A549 (cell line): Measurements from ENCODE around the gene CTDSPL. TPM values are rescaled to one million over a fixed set of nuclear protein-coding genes. Genes with fewer than 3 reads are reported as not detected.

Experiments used
- ATAC-seq, 2 experiments: fragments of 200-7000 bp in 1 of 2; fragments of >200 bp in 1 of 2; cut with Nextera tagmentation in 1 of 2; cut with Tn5 transposase in 1 of 2; 3 replicates each; pipeline versions ENCODE4 v1.8.0 to v1.9.1; 2018 to 2020; ENCODE audit warnings: mild to moderate bottlenecking in 1 of 2, moderate library complexity in 1 of 2
- CTCF ChIA-PET: fragments of 300-600 bp; sonication (Branson Sonifier 250); formaldehyde crosslinking; extraction: SDS; loops from one replicate; lab custom pipeline; 2021; ENCODE audit warnings: antibody characterized with exemption, inconsistent platforms; lab: Yijun Ruan, JAX
- POLR2A ChIA-PET: fragments of 350-600 bp; formaldehyde crosslinking; extraction: SDS; loops from one replicate; lab custom pipeline; 2021; ENCODE audit warnings: antibody characterized with exemption, inconsistent platforms; lab: Yijun Ruan, JAX
- DNase-seq, 2 experiments: peaks; one replicate each; pipeline versions ENCODE4 v3.0.0 to v3.0.0-alpha.2; 2011 to 2016; ENCODE audit warnings: low read depth in 1 of 2, low spot score in 1 of 2
- FAIRE-seq: peaks from 2 replicates; lab custom pipeline; 2011; peaks lifted over from hg19 to GRCh38; lab: Jason Lieb, UNC
- H3K27ac ChIP-seq, 2 experiments: fragments of >200 bp; sonication (Bioruptor Twin); formaldehyde crosslinking; 3 replicates each; pipeline ENCODE4 v1.5.1; 2016 to 2017
- H3K4me1 ChIP-seq: fragments of >200 bp; sonication (Bioruptor Twin); formaldehyde crosslinking; 3 replicates; pipeline ENCODE4 v1.6.1; 2016
- H3K4me2 ChIP-seq: fragments of >200 bp; sonication (Bioruptor Twin); formaldehyde crosslinking; 3 replicates; pipeline ENCODE4 v1.6.1; 2016
- H3K4me3 ChIP-seq: fragments of >200 bp; sonication (Bioruptor Twin); formaldehyde crosslinking; 3 replicates; pipeline ENCODE4 v1.5.1; 2016
- H3K9me3 ChIP-seq: fragments of >200 bp; sonication (Bioruptor Twin); formaldehyde crosslinking; 3 replicates; pipeline ENCODE4 v1.6.1; 2016
- CBX8 ChIP-seq: fragments of 200-600 bp; sonication (generic); IDR thresholded peaks from 2 replicates; pipeline ENCODE4 v1.6.1; 2016
- CHD2 ChIP-seq: fragments of 150-350 bp; IDR thresholded peaks from 2 replicates; pipeline ENCODE4 v1.6.1; 2014; ENCODE audit warnings: low read length; ENCODE audit not compliant: partially characterized antibody
- CHD4 ChIP-seq: fragments of 200-600 bp; sonication (generic); IDR thresholded peaks from 2 replicates; pipeline ENCODE4 v1.6.1; 2016; ENCODE audit warnings: antibody characterized with exemption, mild to moderate bottlenecking, borderline replicate concordance
- EHMT2 ChIP-seq: fragments of 200-600 bp; sonication (generic); IDR thresholded peaks from 2 replicates; pipeline ENCODE4 v1.6.1; 2016; ENCODE audit warnings: antibody characterized with exemption, low read depth, mild to moderate bottlenecking, moderate library complexity
- FOSL2 ChIP-seq, 2 experiments: fragments of 450-650 bp in 1 of 2; fragments of >200 bp in 1 of 2; sonication (Bioruptor Twin) in 1 of 2; formaldehyde crosslinking; IDR thresholded peaks; 2 replicates each; pipeline versions ENCODE4 v1.5.0 to v1.6.1; 2016 to 2020; ENCODE audit warnings: mild to moderate bottlenecking in 1 of 2, moderate library complexity in 1 of 2
- GATA3 ChIP-seq: IDR thresholded peaks from 2 replicates; pipeline ENCODE4 v1.6.1; 2012; ENCODE audit warnings: borderline replicate concordance
- HOXA7 ChIP-seq: fragments of 250-450 bp; sonication (Bioruptor Pico); IDR thresholded peaks from 2 replicates; pipeline ENCODE4 v1.5.0; 2020; ENCODE audit warnings: mild to moderate bottlenecking, moderate library complexity
- MYC ChIP-seq: IDR thresholded peaks from 2 replicates; pipeline ENCODE4 v1.6.1; 2012; ENCODE audit warnings: mild to moderate bottlenecking, inconsistent platforms, low read length, improper control_type of control experiment, borderline replicate concordance
- PHF8 ChIP-seq: fragments of 200-600 bp; sonication (generic); IDR thresholded peaks from 2 replicates; pipeline ENCODE4 v1.6.1; 2016; ENCODE audit warnings: low read depth, mild to moderate bottlenecking, antibody characterized with exemption, moderate library complexity, borderline replicate concordance
- RFX5 ChIP-seq: fragments of 450-650 bp; IDR thresholded peaks from 2 replicates; pipeline ENCODE4 v1.7.1; 2014; ENCODE audit warnings: antibody characterized with exemption, mild to moderate bottlenecking, moderate library complexity
- ZC3H11A ChIP-seq: fragments of 450-650 bp; IDR thresholded peaks from 2 replicates; pipeline ENCODE4 v1.6.1; 2014; ENCODE audit warnings: antibody characterized with exemption, mild to moderate bottlenecking
- ZNF302 ChIP-seq: fragments of 250-450 bp; sonication (Bioruptor Pico); IDR thresholded peaks from 2 replicates; pipeline ENCODE4 v1.9.0; 2021; ENCODE audit warnings: inconsistent platforms, mild to moderate bottlenecking, moderate library complexity
- WGBS: methylation state at CpG from one replicate; pipeline ENCODE4 v1.1.6; 2017; ENCODE audit errors: missing lambda C conversion rate; 5-methylcytosine and 5-hydroxymethylcytosine counted together
- polyA plus RNA-seq, 4 experiments: library from polyadenylated mRNA; depleted of rRNA in 3 of 4; stranded (reverse); fragments of >200 nt; fragmentation: RNase III in 1 of 4; extraction: RNeasy Plus Mini Kit Qiagen cat#74134 plus additional on column Dnase treatment in 1 of 4; gene quantifications; 2 replicates in 3 of 4; 3 replicates in 1 of 4; pipeline ENCODE4 v1.2.3, GENCODE V29; 2011 to 2017
- TF ChIP-seq, protein P1 (sequence below): fragments of 200-600 bp; sonication (generic); IDR thresholded peaks from 2 replicates; pipeline ENCODE4 v1.6.1; 2016; ENCODE audit warnings: antibody characterized with exemption, mild to moderate bottlenecking, moderate library complexity

CTDSPL gene
- polyA plus RNA-seq, 2 of the 4 experiments (the other 2 are of a cell fraction) = 9.9 to 35.1 TPM

DNA sequence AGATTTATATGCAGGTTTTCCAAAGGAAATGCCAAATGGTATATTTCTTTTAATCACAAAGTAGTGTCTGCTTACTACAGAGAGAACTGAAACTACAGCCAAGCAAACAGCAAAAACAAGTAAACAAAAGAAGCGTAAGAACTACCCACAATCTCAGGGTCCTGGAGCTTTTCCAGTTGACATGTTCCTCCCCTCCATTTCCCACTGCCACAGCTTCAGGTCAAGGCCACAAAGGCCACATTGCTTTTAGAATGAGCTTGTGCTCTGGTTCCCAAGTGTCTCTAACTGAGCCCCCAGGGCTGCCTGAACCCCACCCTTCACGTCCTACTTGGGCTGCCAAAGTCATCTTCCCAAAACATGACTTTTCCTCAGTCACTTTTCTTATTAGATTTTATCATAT, 24.1 kb downstream of the CTDSPL start:
- ATAC-seq = no peak
- Histone ChIP-seq H3K4me2 (no peak overlapping the region), H3K9me3 (no peaks in the 10 kb centered on the region), H3K4me1 (no peaks in the 10 kb centered on the region), H3K27ac (no peak overlapping the region), H3K4me3 (no peak overlapping the region)
- WGBS = 86% methylated on average over 2 of the region's 2 CpGs
- no peak for FAIRE-seq
- ChIA-PET POLR2A (no interaction called here), CTCF (interaction anchor here (0.9 to 1.4 kb wide), 2 partner anchors 26 to 30 kb away, joined by 3 read pairs; no protein-coding TSS in a partner anchor)
- DNase-seq = no peak
- TF ChIP-seq ZNF302 (CRISPR knock-in tag) = no peak
- no peak for TF ChIP-seq EHMT2
- no peak for TF ChIP-seq CHD4
- TF ChIP-seq CHD2 = no peak
- TF ChIP-seq MYC = no peak

GRCh38 chr3:37886395-37886794, 24.7 kb downstream of the CTDSPL start:
- no peak for TF ChIP-seq ZC3H11A
- TF ChIP-seq, protein P1, sequence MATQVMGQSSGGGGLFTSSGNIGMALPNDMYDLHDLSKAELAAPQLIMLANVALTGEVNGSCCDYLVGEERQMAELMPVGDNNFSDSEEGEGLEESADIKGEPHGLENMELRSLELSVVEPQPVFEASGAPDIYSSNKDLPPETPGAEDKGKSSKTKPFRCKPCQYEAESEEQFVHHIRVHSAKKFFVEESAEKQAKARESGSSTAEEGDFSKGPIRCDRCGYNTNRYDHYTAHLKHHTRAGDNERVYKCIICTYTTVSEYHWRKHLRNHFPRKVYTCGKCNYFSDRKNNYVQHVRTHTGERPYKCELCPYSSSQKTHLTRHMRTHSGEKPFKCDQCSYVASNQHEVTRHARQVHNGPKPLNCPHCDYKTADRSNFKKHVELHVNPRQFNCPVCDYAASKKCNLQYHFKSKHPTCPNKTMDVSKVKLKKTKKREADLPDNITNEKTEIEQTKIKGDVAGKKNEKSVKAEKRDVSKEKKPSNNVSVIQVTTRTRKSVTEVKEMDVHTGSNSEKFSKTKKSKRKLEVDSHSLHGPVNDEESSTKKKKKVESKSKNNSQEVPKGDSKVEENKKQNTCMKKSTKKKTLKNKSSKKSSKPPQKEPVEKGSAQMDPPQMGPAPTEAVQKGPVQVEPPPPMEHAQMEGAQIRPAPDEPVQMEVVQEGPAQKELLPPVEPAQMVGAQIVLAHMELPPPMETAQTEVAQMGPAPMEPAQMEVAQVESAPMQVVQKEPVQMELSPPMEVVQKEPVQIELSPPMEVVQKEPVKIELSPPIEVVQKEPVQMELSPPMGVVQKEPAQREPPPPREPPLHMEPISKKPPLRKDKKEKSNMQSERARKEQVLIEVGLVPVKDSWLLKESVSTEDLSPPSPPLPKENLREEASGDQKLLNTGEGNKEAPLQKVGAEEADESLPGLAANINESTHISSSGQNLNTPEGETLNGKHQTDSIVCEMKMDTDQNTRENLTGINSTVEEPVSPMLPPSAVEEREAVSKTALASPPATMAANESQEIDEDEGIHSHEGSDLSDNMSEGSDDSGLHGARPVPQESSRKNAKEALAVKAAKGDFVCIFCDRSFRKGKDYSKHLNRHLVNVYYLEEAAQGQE = no peak
- DNase-seq = no peak
- Histone ChIP-seq H3K9me3 (no peaks in the 10 kb centered on the region), H3K4me2 (no peak overlapping the region), H3K4me1 (no peaks in the 10 kb centered on the region), H3K4me3 (no peak overlapping the region), H3K27ac (no peak overlapping the region)
- ChIA-PET POLR2A (no interaction called here), CTCF (interaction anchor here (1.0 to 1.4 kb wide), 2 partner anchors 16 to 25 kb away, joined by 3 read pairs; no protein-coding TSS in a partner anchor)
- WGBS = 86% methylated on average over 1 of the region's 1 CpG
- no peak for ATAC-seq
- FAIRE-seq = no peak

DNA sequence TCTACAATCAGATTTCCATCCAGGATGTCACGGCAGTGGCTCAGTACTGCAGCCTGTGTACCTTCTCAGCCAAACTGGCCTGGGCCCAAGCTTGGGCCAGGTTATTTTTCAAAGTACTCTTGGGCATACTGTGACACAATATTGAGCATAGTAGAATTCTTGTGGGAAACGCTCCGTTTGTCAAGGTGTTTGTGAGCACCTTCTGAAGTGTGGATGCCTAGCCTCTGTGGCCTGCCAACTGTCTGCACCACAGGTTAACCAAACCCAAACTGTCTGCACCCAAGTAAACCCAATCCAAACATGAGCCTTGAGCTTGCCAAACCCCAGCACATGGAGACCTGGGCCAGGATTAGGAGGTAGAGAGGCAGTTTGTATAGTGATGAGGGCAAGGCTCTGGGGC, 25.4 kb downstream of the CTDSPL start:
- TF ChIP-seq RFX5 = no peak
- no peak for TF ChIP-seq FOSL2 (IDR thresholded peaks at IDR 0.05)
- no peak for TF ChIP-seq FOSL2 (CRISPR knock-in tag; IDR thresholded peaks at IDR 0.05)
- TF ChIP-seq, protein P1 = no peak
- no peak for TF ChIP-seq CBX8
- no peak for TF ChIP-seq GATA3
- no peak for TF ChIP-seq PHF8
- no peak for TF ChIP-seq HOXA7 (CRISPR knock-in tag)
- no peak overlapping the region for H3K27ac ChIP-seq
- no peak overlapping the region for H3K4me2 ChIP-seq
- H3K4me1 ChIP-seq = no peaks in the 10 kb centered on the region
- DNase-seq (no peak), FAIRE-seq (no peak), ATAC-seq (no peak)
- 92% methylated on average over 3 of the region's 3 CpGs for WGBS
- no peaks in the 10 kb centered on the region for H3K9me3 ChIP-seq
- CTCF ChIA-PET = interaction anchor here (1.0 to 2.1 kb wide), 5 partner anchors 9 to 32 kb away, joined by 3 to 6 read pairs (median 3); no protein-coding TSS in a partner anchor
- POLR2A ChIA-PET = no interaction called here
- no peak overlapping the region for H3K4me3 ChIP-seq
